ENCODE data around the gene BAD.

The BAD gene

DNA sequence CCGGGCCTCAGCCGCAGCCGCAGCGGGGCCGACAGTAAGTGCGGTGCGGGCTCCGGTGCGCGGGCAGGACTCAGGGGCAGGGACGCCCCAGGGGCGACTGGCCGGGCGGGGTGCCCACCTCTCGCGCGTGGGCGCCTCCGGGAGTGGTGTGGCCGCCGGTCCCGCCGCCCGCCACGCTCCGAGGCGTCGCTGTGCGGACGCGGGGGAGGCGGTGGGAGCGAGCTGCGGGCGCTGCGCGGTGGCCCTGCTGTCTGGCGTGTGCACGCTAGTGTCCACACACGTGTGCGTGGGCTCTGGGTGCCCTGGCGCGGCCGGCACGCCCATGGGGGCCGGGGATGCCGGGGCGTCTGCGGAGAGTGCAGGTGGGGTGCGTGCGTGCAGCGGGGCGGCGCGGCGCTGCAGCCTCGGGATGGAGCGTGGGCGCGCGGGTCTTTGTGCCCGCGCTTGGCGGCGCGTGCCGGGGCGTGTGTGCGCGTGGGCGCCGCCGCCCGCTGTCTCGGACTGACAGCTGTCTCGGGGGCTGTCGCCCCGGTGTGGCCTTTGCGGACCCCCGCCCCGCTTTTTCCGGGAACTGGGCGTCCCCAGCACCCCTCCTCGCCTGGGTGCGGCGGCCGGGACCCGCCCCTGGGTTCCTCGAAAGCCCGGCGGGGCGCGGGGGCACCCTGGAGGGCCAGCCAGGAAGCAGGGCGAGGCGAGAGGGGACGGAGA lies 7.4 kb upstream of the BAD start:
- Mint-ChIP-seq H3K27me3 (peaks cover 45% of the 10 kb centered on the region), H3K9me3 (no peaks in the 10 kb centered on the region), H3K36me3 (ENCODE audit: low read depth) (no peaks in the 10 kb centered on the region), H3K4me1 (ENCODE audit: low read depth) (peaks cover 5% of the 10 kb centered on the region), H3K4me3 (no peak overlapping the region), H3K27ac (no peak overlapping the region)

DNA sequence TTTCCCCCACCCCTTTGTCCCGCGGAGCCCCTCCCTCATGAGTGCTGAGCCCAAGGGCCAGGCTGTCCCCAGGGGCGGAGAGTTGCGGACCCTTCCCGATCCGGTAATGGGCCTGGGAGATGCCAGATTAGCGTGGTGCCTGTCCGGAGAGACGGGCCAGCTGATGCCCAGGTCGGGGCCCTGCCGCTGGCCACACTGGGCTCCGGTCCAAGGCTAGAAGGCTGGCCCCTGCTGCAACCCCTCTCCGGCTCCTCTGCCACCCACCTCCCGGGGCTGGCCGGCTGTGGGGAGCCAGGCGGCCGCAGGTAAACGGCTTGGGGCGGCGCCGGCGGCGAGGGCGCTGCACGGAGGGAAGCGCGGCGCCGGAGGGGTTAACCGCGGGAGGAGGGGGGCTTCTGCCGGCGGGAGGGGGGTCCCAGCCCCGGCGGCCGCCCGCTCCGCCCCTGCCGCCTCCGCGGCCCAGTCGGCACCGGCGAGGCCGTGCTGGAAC lies 6.8 kb upstream of the BAD start, which contains the start of gene KCNK4:
Gene KCNK4 (plus strand): TSS at position 41 of the 490 bp plus-strand sequence. CDS start 1,717 bp downstream, outside the sequence.
- H3K36me3 Mint-ChIP-seq (ENCODE audit: low read depth): no peaks in the 10 kb centered on the region
- no peak within 1 kb of the TSS for H3K27ac Mint-ChIP-seq
- peak within 1 kb of the TSS; percentile 63 for H3K4me3 Mint-ChIP-seq
- H3K4me1 Mint-ChIP-seq (ENCODE audit: low read depth): peaks cover 10% of the 10 kb centered on the region
- H3K9me3 Mint-ChIP-seq: no peaks in the 10 kb centered on the region
- H3K27me3 Mint-ChIP-seq: peaks cover 40% of the 10 kb centered on the region

DNA sequence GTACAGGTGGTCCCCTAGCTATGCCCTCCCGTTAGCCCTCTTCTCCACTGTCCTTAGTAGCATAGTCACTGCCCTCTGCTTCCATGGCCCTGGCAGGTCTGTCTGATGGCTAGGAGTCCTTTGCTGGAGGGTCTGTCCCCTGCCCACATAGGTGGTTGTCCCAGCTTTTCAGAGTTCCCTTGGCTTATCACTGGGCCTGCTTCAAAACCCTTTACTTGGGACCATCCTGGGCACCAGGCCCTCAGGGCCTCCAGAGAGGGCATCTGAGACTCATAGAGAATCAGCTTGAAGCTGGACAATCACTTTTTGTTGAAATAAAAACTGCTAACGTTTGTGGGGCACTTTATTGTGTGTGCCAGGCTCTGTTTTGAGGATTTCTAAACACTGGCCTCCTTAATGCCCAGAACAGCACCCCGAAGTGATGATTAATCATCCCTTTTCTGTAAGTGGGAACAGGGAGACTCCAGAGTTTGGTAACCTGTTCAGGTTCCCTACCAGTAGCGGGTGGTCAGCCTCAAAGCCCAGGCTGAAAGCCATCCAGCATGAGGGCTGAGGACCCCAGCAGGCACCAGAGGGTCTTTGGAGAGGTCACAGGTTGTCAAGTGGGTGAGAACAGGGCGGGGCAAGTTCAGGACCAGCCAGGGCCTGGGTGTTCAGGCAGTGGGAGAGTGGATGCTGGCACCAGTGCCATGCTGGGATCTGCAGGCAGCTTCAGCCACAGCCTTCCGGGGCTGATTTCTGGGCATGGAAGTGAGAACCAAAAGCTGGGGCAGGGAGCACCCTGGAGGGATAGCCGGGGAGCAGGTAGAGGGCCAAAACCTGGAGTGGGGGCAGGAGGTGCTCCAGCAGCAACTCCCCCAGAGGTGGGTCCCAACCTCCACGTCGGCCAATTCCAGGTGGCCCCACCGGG lies 6.1 kb upstream of the BAD start:
- Mint-ChIP-seq H3K4me3 (peak overlapping the region; percentile 63), H3K36me3 (ENCODE audit: low read depth) (no peaks in the 10 kb centered on the region), H3K4me1 (ENCODE audit: low read depth) (peaks cover 12% of the 10 kb centered on the region)

DNA sequence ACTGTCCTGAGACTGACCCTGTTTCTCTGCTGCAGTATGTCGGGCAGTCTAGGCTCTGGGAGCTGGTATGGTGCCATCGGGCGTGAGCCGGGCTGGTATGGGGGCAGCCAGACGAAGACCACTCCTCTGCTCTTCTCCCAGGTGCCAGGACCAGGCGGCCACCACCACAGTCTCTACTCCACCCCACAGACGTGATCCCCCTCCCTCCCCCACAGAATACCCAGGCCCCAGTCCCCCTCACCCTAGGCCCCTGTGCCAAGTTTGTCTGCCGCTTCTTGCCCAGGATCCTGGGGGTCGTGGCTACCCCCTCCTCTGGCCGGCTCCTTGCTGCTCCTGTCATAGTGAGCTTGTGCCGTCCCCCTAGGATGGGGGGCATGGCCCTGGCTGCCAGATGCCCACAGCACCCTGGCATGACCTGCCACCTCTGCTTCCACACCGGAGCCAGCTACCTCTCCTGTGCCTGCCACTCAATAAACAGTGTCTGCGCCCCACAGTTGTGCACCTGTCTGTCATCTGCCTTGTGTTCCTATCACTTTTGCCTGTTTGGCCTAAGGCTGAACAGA lies 4.6 kb upstream of the BAD start:
- H3K27ac Mint-ChIP-seq: no peak overlapping the region
- peaks cover 21% of the 10 kb centered on the region for H3K27me3 Mint-ChIP-seq
- no peak overlapping the region for H3K4me3 Mint-ChIP-seq

More for the DNA sequence above, 6.1 kb upstream of the BAD start:
- Mint-ChIP-seq H3K27ac (no peak overlapping the region), H3K27me3 (peaks cover 33% of the 10 kb centered on the region), H3K9me3 (no peaks in the 10 kb centered on the region)

DNA sequence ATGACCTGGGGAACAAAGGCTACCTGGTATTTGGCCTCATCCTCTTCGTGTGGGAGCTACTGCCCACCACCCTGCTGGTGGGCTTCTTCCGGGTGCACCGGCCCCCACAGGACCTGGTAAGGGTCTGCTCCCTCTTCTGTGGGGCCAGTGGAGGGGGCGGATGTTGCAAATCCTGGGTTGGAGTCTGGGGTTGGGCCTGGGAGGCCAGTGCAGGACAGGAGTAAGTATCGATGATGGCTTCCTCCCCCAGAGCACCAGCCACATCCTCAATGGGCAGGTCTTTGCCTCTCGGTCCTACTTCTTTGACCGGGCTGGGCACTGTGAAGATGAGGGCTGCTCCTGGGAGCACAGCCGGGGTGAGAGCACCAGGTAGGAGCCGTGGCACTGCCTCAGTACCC lies 3.9 kb upstream of the BAD start:
- Mint-ChIP-seq H3K9me3 (no peaks in the 10 kb centered on the region), H3K4me3 (no peak overlapping the region), H3K27ac (no peak overlapping the region), H3K27me3 (peaks cover 15% of the 10 kb centered on the region), H3K36me3 (ENCODE audit: low read depth) (no peaks in the 10 kb centered on the region), H3K4me1 (ENCODE audit: low read depth) (peaks cover 20% of the 10 kb centered on the region)

More for the DNA sequence above, 4.6 kb upstream of the BAD start:
- Mint-ChIP-seq H3K9me3 (no peaks in the 10 kb centered on the region), H3K36me3 (ENCODE audit: low read depth) (no peaks in the 10 kb centered on the region), H3K4me1 (ENCODE audit: low read depth) (peaks cover 14% of the 10 kb centered on the region)

- Mint-ChIP-seq H3K4me1 (ENCODE audit: low read depth) (peaks cover 25% of the 10 kb centered on the region), H3K9me3 (no peaks in the 10 kb centered on the region), H3K27ac (no peak overlapping the region), H3K36me3 (ENCODE audit: low read depth) (no peaks in the 10 kb centered on the region), H3K27me3 (peaks cover 11% of the 10 kb centered on the region), H3K4me3 (no peak overlapping the region)
These were observed 3.3 kb upstream of the BAD start for GRCh38 chr11:64287676-64288352.

DNA sequence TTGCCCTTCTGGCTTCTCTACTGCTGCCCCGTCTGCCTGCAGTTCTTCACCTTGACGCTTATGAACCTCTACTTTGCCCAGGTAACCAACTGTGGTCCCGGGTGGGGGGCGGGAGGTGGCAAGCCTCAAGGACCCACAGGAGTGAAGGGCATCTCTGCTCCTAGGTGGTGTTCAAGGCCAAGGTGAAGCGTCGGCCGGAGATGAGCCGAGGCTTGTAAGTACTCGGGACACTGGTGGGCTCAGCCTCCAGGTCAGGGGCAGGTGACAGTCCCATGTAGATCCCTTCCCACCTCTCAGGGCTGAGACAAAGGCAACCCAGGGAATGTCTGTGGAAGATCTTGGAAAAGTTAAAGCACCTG lies 2.3 kb upstream of the BAD start:
- Mint-ChIP-seq H3K4me3 (peak overlapping the region; percentile 77), H3K36me3 (ENCODE audit: low read depth) (no peaks in the 10 kb centered on the region), H3K4me1 (ENCODE audit: low read depth) (peaks cover 25% of the 10 kb centered on the region), H3K9me3 (no peaks in the 10 kb centered on the region), H3K27me3 (peaks cover 8% of the 10 kb centered on the region), H3K27ac (peak overlapping the region; percentile 34)

DNA sequence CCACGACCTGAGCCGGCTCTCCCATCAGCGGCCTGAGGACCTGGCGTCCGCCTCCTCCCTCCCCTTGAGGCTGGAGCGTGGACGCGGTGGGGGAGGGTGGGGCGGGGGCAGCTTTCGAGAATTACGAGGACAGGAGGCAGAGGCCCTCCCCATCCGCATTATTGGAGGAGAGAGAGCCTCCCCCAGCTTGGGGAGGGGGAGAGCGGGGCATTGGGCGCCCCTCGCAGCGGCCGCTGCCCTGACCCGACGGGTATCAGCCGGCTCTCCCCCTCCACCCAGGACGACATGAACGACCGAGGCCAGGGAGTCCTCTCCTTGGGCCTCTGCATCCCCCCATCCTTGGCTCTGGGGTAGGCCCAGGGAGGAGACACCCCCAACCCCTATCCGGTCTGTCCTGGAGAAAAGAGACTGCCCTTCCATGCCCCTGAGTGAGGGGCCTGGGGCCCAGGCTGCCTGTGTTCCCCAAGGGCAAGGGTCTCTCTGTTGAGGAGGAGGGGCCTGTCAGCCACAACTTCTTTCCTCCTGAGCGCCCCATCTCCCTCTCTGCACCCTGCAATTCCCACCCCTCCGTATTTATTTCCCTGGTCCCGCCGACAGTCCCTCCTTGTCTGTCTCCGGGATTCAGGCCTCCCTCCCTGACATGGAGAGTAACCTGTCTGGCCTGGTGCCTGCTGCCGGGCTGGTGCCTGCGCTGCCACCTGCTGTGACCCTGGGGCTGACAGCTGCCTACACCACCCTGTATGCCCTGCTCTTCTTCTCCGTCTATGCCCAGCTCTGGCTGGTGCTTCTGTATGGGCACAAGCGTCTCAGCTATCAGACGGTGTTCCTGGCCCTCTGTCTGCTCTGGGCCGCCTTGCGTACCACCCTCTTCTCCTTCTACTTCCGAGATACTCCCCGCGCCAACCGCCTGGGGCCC lies 1.7 kb upstream of the BAD start:
- H3K4me1 Mint-ChIP-seq (ENCODE audit: low read depth): peaks cover 25% of the 10 kb centered on the region
- H3K27me3 Mint-ChIP-seq: peaks cover 8% of the 10 kb centered on the region
- peak overlapping the region; percentile 77 for H3K4me3 Mint-ChIP-seq
- no peaks in the 10 kb centered on the region for H3K9me3 Mint-ChIP-seq
- no peaks in the 10 kb centered on the region for H3K36me3 Mint-ChIP-seq (ENCODE audit: low read depth)
- peak overlapping the region; percentile 34 for H3K27ac Mint-ChIP-seq

DNA sequence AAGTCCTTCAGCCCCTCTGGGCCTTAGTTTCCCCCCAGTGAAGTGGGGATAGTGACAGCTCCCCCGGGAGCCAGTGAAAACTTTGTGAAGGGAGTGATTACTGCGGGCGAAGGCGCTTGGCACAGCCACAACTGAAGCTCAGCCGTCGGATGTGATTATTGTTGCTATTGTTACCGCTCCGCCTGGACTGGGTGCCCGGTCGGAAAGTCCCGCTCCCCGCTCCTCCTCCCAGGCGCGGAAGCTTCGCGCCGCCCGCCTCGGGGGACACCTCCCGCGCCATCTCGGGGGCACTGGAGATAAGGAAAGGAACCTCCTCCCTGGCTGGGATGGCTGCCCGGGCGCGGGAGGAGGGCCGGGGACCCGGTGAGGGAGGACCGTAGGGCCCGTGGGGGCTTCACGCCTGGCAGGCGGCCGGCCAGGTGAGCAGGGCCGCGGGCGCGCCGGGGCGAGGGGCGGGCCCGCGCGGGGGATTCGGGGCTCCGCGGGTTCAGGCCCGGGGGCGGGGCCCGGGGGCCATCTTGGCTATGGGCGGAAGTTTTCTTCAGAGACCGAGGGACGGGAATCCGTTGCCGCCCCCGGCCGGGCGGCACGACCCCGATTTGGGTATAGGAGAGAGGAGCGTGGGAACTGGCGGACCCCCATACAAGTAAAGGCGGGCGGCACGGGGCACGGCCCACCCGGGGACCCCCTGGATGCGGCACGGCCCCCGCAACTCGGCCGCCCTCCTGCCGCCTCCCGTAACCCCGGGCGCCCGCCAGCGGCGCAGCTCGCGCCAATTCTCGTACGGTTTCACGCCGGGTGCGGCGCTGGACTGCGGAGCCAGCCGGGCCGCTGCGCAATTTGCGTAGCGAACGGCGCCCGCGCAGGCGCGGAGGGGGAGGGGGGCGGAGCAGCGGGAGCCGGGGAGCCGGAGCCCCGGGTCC lies 758 bp upstream of the BAD start, which contains the start of gene GPR137:
Gene GPR137 (plus strand): TSS at position 887 of the 923 bp plus-strand sequence. CDS start 677 bp downstream, outside the sequence.
- H3K27ac Mint-ChIP-seq: peak within 1 kb of the TSS; percentile 89
- H3K4me3 Mint-ChIP-seq: peak within 1 kb of the TSS; percentile 85
- no peaks in the 10 kb centered on the region for H3K9me3 Mint-ChIP-seq
- H3K4me1 Mint-ChIP-seq (ENCODE audit: low read depth): peaks cover 20% of the 10 kb centered on the region
- H3K27me3 Mint-ChIP-seq: no peaks in the 10 kb centered on the region
- no peaks in the 10 kb centered on the region for H3K36me3 Mint-ChIP-seq (ENCODE audit: low read depth)

DNA sequence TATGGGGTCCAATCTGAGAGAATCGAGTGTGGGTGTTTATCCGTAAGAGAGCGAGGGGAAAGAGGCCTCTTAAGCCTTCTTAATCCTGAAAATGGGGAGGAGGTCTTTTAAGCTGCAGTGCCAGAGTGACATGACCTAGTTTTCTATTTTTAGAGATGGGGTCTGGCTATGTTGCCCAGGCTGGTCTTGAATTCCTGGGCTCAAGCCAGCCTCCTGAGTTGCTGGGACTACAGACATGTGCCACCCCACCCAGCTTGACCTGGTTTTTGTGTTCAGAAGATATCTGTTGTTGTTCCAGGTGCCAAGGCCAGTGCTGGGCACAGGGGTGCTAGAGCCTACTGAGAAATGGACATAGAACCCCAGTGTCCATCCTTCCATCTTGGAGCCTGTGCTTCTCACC lies 1.4 kb downstream of the BAD start:
- no peak overlapping the region for H3K27ac Mint-ChIP-seq
- H3K36me3 Mint-ChIP-seq (ENCODE audit: low read depth): peaks cover 5% of the 10 kb centered on the region
- H3K4me1 Mint-ChIP-seq (ENCODE audit: low read depth): peaks cover 20% of the 10 kb centered on the region
- H3K9me3 Mint-ChIP-seq: no peaks in the 10 kb centered on the region
- H3K4me3 Mint-ChIP-seq: peak overlapping the region; percentile 48
- H3K27me3 Mint-ChIP-seq: no peaks in the 10 kb centered on the region

DNA sequence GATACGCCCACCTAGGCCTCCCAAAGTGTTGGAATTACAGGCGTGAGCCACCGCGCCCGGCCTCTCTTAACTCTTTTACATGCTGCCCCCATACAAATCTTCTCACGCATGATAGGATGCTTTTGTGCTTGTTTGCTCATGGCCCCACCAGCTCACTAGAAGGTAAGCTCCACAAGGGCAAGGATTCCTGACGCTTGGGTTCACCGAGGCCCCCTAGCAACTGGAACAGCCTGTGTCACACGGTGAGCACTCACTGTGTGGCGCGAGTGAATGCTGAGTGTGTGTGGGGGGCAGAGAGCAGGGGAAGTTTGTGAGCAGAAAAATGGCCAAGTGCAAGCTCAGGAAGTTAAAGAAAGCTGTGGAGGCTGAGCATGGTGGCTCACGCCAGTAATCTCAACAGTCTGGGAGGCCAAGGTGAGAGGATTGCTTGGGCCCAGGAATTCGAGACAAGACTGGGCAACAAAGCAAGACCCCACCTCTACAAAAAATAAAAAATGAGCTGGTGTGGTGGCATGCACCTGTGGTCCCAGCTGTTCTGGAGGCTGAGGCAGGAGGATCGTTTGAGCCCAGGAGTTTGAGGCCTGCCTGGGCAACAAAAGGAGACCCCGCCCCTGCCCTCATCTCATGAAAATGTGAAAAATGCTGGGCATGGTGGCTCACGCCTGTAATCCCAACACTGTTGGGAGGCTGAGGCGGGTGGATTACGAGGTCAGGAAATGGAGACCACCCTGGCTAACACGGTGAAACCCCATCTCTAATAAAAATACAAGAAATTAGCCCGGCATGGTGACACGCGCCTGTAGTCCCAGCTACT lies 2.3 kb downstream of the BAD start:
- H3K27ac Mint-ChIP-seq: no peak overlapping the region
- H3K9me3 Mint-ChIP-seq: no peaks in the 10 kb centered on the region
- peaks cover 5% of the 10 kb centered on the region for H3K36me3 Mint-ChIP-seq (ENCODE audit: low read depth)
- H3K4me3 Mint-ChIP-seq: no peak overlapping the region
- peaks cover 20% of the 10 kb centered on the region for H3K4me1 Mint-ChIP-seq (ENCODE audit: low read depth)
- no peaks in the 10 kb centered on the region for H3K27me3 Mint-ChIP-seq

DNA sequence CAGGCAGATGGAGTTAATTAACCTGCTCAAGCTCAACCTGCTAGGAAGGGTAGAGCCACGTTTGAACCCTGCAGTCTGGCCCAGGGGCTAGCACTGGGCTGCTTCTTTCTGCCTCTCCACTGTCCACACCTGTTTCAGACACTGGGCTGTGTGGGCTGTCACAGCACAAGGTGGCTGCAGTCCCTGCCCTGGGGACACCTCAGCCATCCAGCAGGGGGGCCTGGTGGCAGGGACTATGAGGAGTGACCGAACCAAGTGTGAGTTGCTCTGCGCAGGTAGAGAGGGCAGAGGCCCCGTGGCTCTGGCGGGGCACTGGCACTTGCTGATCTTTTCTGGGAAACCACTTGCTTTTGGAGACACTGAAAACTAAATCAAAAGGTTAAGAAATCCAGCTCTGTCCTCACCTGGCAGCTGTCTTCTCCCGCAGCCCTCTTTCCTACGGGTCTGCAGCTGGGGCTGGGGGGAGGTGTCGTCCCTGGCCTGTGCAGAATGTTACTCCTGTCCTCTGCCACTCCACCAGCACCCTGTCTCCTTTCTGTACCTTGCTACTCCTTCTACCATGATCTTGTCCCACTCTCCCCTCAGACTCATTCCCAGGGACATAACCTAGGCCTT lies 5.8 kb downstream of the BAD start:
- peaks cover 5% of the 10 kb centered on the region for H3K36me3 Mint-ChIP-seq (ENCODE audit: low read depth)
- no peaks in the 10 kb centered on the region for H3K9me3 Mint-ChIP-seq
- no peak overlapping the region for H3K27ac Mint-ChIP-seq
- no peak overlapping the region for H3K4me3 Mint-ChIP-seq
- no peaks in the 10 kb centered on the region for H3K27me3 Mint-ChIP-seq
- H3K4me1 Mint-ChIP-seq (ENCODE audit: low read depth): peaks cover 7% of the 10 kb centered on the region

All from stimulated activated naive CD8-positive, alpha-beta T cell treated with anti-CD3 and anti-CD28 coated beads, Interleukin-15, Interleukin-2, amounts not matched to agents 100 ng/mL and 50 ng/mL, for 24 hours (primary cell).